Measurements from ENCODE around the gene MYL9.
"Not testable (repeated sequence)": the region's sequence is repeated elsewhere in the genome, so short reads cannot be mapped to it uniquely, and the experiment has no call there.

MYL9 gene

GRCh38 chr20:36541227-36541767 lies at the start of gene MYL9:
TSS of gene MYL9 (plus strand) at chr20:36541519. CDS start at chr20:36544885, 3,366 bp downstream.
- peak; percentile 29 to 43 for DNase-seq

- DNase-seq, result peak; percentile 47 to 73
These were observed 49.3 kb upstream of the MYL9 start for GRCh38 chr20:36491901-36492617.

GRCh38 chr20:36493051-36493800 lies 48.1 kb upstream of the MYL9 start:
- no peak for DNase-seq

- DNase-seq, result no peak
These were observed 47.6 kb upstream of the MYL9 start for GRCh38 chr20:36493801-36494114.

GRCh38 chr20:36496707-36497669 lies 44.3 kb upstream of the MYL9 start:
- DNase-seq, result no peak

- DNase-seq, result no peak
These were observed 43.5 kb upstream of the MYL9 start for GRCh38 chr20:36497856-36498255.

GRCh38 chr20:36498386-36499179 lies 42.7 kb upstream of the MYL9 start:
- DNase-seq, result no peak

GRCh38 chr20:36499211-36499610 lies 42.1 kb upstream of the MYL9 start:
- no peak for DNase-seq

- no peak for DNase-seq
These were observed 41.4 kb upstream of the MYL9 start for GRCh38 chr20:36499723-36500501.

- no peak for DNase-seq
These were observed 39.8 kb upstream of the MYL9 start for GRCh38 chr20:36501367-36502006.

GRCh38 chr20:36504295-36504694 lies 37.0 kb upstream of the MYL9 start:
- DNase-seq, result no peak

- no peak for DNase-seq
These were observed 35.1 kb upstream of the MYL9 start for GRCh38 chr20:36506253-36506652.

GRCh38 chr20:36507746-36508145 lies 33.6 kb upstream of the MYL9 start:
- no peak for DNase-seq

- DNase-seq, result no peak
These were observed 22.2 kb upstream of the MYL9 start for GRCh38 chr20:36519012-36519719.

- no peak for DNase-seq
These were observed 21.4 kb upstream of the MYL9 start for GRCh38 chr20:36519944-36520343.

GRCh38 chr20:36521526-36521925 lies 19.8 kb upstream of the MYL9 start:
- DNase-seq, result no peak

- not testable (repeated sequence) for DNase-seq
These were observed 18.9 kb upstream of the MYL9 start for GRCh38 chr20:36522412-36522811.

- peak in 1 of 2 donors; percentile 25 for DNase-seq
These were observed 18.0 kb upstream of the MYL9 start for GRCh38 chr20:36523341-36523740.

GRCh38 chr20:36525620-36526365 lies 15.5 kb upstream of the MYL9 start:
- no peak for DNase-seq
